Activated T-cell treated with anti-CD3 and anti-CD28 coated beads, Interleukin-2, amount 50 U/mL, for 48 hours (primary cell): Measurements from ENCODE around the gene SMIM10L2A.
A peak's percentile ranks its signal among the peaks of the same experiment; 100 is the strongest.
"Not testable (repeated sequence)": the region's sequence is repeated elsewhere in the genome, so short reads cannot be mapped to it uniquely, and the experiment has no call there.

ENCODE experiments used
- DNase-seq, 2 experiments: peaks; one replicate each; pipeline ENCODE4 v3.0.0-alpha.2; 2020

SMIM10L2A gene

DNA sequence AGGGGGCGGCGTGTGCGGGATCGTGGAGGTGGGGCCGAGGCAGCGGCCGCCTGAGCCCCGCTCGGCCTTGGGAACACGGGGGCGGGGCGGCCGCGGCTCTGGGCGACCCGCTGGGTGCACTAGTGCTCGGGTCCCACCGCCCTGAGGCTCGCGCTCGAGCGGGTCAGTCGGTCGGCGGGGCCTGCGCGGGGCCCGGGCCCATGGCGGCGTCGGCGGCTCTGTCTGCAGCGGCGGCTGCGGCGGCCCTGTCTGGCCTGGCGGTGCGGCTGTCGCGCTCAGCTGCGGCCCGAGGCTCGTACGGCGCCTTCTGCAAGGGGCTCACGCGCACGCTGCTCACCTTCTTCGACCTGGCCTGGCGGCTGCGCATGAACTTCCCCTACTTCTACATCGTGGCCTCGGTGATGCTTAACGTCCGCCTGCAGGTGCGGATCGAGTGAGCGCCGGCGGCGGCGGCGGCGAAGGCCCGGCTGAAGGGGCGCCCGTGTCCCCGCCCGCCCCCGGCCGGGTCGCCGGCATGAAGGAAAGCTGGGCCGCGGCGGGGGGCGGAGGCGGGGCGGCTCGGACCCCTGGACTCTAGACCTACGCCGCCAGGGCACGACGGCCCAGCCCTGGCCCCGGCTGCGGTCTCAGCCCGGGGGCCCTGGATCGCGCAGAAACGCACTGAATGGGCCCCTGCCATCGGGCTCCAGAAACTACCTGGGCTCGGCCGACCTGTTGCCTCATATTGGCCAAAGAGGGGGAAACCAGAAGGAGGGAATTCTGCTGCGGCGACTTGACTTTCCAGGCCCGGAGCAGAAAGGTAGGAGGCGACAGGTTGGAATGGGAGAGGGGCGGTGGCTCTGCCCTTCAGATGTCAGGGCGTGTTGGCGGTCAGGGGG is at the start of gene SMIM10L2A:
Gene SMIM10L2A, plus strand, starts transcription at position 13 of the 878 bp plus-strand sequence. Its CDS starts 188 bp downstream, at position 201.
- DNase-seq, result peak in 1 of 2 experiments; percentile 29

DNA sequence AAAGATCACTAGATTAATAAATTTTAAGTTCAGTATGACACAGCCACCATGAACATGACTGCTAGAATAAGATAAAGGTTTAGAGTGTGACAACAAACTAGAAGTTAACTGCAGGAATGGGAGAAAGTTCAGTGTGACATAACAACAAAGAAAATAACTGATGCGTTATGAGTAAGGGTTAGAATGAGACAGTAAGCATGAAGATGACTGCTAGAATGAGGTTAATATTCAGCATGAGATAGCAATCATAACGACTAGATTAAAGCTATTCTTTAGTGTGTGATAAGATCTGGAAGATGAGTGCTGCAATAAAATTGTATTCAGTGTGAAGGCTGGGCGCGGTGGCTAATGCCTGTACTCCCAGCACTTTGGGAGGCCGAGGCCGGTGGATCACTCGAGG is 48.4 kb upstream of the SMIM10L2A start:
- DNase-seq, result no peak

DNA sequence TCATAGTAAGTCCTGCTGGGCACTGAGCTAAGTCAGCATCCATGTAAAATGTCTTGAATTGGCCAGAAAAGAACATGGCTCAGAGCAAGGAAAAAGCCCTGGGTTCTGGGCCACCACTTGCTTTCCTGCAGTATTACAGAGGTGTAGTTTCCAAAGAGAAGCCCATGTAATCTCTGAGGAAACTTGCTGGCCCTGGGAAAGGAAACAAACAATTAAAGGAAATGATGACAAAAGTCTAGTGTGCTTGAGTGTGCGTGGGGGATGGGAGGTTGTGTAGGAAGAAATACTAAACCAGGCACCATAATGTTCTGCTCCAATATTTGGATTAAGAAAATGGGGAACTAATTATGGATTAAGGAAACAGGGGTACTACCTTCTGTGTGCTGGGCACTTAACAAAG is 39.5 kb upstream of the SMIM10L2A start:
- DNase-seq, result no peak

DNA sequence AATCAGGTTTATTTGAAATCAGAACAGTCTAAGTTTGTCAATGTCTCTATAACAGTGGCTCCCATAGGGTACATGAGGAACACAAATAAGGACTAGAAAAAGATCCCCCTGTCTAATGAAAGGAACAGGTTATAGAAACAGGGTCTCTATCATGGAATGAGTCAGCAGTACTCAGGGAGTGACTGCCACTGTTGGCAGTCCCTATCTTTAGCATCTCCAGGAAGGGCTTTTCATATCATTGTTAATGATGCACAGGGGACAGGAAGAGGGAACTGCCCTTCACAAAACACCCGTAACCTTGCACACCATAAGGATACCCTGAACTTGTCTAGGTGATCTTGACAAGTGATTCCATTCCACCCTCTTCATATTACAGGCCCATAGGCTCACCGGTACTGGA is 38.5 kb upstream of the SMIM10L2A start:
- DNase-seq, result no peak

DNA sequence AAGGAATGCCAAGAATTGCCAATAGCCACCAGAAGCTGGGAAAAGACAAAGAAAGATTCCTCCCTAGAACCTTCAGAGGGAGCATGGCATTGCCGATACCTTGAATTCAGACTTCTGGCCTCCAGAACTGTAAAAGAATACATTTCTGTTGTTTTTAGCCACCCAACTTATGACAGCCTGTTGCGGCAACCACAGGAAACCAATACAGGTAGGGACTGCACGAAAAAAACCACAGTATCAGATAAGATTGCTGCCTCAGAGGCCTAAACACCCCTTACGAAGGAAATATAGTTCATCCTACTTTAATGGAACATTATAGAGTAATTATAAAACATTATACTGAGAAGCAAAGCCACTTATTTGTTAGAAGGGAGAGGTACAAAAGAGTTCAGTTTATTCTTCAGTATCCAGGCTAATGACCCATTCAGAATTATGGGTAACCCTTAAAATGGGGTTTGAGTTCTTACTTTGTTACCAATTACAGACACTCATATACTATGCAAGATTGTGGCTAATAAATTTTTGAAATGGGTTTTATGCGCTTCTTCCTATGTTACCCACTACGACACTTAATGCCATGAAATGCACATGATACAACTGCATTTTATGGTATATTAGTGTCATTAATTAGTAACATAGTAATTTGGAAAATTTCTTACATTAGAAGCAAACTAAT is 37.4 kb upstream of the SMIM10L2A start:
- peak; percentile 27 to 36 for DNase-seq

DNA sequence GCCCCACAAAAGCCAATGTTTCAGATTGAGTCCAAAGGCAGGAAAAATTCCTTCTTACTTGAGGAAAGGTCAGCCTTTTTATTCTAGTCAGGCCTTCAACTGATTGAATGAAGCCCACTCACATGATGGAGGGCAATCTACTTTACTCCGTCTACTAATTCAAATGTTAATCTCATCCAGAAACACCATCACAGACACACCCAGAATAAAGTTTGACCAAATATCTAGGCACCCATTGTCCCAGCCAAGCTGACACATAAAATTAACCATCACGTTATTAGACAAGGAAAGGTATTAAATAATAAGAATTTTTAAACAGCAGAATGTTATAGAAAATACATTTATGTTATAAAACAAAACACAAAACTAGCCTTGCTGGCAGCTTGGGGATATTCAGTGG is 32.9 kb upstream of the SMIM10L2A start:
- no peak for DNase-seq

DNA sequence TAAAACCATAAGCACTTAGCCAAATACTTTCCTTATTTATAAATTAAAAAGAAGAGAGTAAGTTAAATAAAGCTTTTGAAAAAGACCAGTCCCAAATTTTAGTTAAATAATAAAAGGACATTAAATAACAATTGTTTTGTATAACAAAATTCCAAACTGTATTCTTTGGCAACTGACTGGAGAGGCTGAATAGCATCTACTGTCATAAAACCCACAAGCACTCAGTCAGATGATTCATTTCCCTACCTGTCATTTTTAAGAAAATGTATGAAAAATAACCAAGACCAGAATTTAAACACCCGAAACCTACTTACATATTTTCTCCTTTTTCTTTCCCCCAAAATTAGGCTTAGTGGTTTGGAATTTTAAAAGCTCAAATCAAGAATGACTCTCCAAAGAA is 32.5 kb upstream of the SMIM10L2A start:
- DNase-seq, result no peak

DNA sequence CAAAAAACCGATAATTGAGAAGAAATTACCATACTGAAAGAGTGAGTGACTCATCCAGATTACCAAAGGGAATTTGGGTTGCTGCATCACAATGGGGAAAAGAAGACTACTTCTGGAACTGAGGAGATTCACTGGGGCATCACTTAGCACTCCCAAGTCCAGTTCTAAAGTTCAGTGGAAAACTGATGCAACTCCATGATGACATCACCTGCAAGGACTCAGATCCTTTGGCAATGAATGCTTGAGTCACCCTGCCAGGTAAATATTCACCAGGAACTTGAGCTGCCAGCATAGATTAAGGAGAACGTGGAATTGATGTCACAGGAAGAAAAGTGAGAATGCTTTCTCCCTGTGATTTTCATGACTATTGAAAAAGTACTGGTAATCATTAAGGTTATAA is 32.0 kb upstream of the SMIM10L2A start:
- no peak for DNase-seq

DNA sequence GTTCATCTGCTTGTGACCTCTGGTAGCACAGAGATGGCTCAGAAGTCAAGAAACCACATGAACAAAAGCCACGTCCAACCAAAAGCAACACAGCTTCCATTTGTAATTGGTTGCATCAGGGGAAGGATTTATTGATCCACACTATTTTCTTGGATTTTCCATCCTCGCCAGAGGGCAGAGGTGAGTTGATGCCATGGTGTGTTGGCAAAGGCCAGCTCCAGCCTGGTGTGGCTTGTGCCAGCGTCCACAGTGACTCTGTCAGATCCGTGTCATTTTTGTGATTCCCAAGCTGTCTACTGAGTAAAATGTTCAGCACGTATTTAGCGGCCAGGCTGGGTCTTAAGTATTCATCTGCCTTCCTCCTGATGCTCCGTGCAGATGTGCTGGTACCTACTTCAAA is 30.0 kb upstream of the SMIM10L2A start:
- no peak for DNase-seq

DNA sequence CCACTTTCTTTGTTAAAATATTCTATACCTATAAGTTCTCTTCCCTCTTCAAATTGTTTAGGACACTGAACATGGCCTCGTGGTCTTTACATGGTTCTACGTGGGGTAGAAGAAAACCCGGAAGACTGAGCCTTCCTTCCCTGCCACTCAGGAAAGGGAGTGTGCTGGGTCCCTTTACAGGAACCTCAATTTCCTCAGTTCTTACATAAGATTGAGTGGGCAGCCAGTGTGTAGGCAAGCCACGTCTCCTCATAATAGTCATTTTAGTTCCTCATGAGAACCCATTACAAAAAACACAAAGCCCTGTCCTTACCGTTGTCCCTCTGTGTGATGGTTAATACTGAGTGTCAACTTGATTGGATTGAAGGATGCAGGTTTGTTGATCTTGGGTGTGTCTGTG is 28.7 kb upstream of the SMIM10L2A start:
- no peak for DNase-seq

DNA sequence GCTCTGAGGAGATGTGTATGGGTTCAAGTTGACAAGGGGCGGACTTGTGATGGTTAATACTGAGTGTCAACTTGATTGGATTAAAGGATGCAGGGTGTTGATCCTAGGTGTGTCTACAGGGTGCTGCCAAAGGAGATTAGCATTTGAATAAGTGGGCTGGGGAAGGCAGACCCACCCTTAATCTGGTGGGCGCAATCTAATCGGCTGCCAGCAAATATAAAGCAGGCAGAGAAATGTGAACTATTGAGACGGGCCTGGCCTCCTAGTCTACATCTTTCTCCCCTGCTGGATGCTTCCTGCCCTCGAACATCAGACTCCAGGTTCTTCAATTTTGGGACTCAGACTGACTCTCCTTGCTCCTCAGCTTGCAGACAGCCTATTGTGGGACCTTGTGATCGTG is 26.7 kb upstream of the SMIM10L2A start:
- no peak for DNase-seq

DNA sequence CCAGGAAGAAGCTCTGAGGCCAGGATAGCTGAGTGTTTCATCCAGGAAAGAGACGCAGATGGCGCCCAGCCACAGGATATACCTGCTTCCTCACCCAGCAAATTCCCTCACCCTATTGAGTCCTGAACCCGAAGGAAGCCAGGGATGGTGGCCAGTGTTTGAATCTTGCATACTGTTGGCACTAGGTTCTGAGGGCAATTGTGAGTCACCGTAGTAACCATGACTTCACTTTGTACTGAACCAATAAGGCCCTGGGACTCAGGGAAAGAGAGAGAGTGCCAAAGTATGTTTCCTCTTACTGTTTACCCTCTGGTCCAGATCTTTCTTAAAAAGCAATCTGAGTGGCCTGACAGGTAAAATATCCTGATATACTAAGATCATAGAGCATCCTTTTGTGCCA is 25.6 kb upstream of the SMIM10L2A start:
- no peak for DNase-seq

DNA sequence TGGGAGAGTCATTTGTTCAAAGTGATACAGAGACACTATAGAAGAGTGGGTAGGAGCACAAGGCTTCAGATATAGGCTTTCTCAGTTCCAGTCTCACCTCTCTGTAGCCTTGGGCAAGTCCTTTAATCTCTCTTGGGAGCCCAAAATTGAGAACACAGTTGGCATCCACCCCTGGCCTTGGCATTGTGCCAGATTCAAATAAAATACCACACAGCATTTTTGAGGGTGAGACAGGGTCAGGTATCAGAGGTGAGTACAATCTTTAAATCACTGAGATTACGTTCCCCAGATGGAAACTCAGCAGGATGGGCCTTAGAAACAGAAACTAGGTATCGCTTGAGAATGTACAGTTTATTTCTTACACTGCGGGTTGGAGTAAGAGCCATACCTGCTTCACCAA is 25.2 kb upstream of the SMIM10L2A start:
- no peak for DNase-seq

DNA sequence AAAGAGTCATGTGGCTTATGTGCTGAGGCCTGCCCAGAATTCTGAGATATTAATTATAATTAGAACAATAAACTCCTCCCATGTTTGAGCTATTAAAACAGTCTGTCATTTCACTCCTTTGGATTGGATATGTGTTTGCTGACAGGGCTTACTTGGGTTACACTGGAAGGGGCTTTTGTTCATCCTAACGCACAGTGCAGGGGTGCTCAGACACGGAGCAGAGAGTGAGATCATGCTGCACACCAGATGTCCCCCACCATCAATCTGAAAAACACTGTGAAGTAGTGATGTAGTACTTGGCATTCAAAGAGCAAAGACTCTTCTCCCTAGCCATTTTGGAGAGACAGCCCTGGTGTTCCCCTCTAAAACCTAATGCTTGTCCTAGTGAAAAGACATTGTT is 24.1 kb upstream of the SMIM10L2A start:
- no peak for DNase-seq

DNA sequence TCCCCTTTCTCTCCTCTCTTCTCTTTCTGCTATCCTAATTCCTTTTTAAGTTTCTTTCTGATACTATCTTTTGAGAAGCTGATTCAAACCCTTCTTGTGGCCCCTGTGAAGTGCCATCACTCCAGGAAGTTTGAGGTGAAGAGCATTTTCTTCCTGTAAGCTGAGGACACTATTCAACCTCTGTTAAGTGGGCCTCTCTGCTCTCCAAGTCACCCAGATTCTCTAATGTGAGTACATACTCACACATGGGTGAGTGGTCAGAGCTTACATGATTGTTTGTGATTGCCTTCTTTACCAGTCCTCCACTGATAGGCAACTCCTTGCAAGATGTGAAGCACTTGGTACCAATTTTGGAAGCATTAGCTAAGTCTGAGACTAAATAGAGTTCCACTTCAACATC is 18.4 kb upstream of the SMIM10L2A start:
- DNase-seq, result no peak

DNA sequence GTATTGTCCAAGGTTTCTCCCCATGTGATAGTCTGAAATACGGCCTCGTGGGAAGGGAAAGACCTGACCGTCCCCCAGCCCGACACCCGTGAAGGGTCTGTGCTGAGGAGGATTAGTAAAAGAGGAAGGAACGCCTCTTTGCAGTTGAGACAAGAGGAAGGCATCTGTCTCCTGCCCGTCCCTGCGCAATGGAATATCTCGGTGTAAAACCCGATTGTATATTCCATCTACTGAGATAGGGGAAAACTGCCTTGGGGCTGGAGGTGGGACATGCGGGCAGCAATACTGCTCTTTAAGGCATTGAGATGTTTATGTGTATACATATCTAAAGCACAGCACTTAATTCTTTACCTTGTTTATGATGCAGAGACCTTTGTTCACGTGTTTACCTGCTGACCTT is 15.3 kb upstream of the SMIM10L2A start:
- DNase-seq, result not testable (repeated sequence)

DNA sequence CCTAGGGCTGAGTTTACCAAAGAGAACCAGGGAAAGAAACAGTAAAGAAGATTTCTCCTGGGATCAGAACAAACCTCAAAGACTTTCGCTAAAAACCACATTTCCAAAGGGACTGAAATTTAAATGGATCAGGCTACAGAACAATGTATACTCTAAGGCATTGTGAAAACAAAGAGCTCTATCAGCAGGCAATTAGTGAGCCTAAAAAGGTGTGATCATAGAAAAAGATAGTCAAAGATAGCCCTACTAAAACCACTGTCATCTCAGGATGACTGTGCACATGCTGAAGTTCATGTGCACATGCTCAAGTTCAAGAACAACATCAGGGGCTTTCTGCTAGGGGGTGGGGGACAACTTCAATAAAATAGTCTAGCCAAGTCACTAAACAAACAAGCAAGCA is 12.9 kb upstream of the SMIM10L2A start:
- no peak for DNase-seq

DNA sequence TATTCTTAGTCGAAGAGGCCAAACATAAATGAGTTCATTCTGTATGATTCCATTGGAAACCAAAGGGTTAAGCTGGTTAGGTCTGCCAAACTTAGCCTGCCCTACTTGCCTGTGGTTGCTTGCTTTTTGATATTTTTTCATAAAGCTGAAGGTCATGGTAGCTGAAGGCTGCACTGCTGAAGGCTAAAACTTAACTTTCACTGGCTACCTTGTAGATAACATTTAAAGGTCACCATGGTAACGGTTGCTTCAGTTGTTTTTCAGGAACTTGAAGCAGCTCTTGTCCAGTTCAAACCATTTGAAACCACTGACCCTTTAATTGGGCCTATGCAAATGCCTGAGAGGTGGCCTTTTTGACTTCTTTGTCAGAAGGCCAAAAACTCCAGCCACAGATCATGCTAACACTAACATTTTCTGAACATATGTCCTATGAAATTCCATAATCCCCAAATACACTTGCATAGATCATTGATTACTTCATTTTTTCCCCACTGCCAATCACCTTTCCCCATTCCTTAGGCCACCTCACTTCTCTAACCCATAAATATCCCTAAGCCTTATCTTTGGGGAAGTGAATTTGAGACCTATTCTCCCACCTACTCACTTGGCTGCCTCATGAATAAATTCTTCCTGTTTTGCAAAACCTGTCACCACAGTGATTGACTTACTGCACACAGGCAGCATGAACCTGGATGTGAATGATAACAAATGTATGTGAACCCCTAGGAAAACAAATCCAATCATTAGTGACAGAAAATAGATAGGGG is 10.7 kb upstream of the SMIM10L2A start:
- DNase-seq, result no peak

DNA sequence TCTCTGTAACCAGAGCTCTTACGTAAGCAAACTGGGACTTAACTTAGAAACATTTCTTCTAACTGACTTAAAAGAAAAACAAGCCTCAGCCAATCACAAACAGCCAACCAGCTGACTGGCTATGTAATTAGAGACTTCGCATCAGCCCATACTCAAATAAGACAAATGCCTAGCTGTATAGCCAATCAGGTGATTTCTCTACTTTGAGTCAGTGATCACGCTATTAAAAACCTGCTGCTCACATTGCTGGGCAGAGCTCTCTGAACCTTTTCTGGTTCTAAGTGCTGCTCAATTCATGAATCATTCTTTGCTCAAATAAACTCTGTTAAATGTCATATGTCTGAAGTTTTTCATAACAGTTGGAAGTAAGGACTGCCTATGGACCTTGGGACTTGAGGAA is 9.9 kb upstream of the SMIM10L2A start:
- DNase-seq, result no peak

DNA sequence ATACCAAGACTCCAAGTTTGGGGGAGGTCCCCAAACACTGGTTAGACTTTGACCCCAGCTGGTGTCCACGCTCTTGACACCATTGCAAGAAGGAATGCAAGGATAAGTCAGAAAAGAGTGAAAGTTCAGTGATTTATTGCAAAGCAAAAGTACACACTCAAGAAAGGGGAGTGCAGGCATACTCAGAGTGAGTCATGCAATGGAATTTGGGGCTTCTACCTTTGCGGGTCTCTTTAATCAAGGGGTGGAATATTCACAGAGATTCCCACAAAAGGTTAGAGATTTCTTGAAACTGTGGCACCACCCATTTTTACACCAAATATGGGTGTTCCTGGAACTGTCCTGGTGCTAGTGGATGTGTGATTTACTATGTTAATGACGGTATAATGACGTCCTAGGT is 5.2 kb upstream of the SMIM10L2A start:
- no peak for DNase-seq

DNA sequence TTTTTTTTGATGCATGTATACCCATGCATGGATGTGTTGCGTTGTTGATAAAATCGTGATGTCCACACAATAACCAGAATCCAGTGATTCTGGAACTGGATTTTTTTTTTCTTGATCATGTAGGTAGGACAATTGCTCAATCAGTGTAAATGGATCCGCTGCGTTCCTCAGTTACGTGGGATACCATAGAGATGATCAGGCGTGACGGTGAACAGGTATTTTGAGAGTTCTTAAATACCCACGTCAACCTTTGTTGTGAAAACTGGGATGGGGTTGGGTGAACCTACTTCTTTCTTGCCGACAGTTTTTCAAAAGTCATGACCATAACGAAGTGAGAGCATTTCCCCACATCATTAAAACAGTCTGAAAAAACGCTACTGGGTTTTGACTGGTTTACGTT is 913 bp upstream of the SMIM10L2A start:
- no peak for DNase-seq

DNA sequence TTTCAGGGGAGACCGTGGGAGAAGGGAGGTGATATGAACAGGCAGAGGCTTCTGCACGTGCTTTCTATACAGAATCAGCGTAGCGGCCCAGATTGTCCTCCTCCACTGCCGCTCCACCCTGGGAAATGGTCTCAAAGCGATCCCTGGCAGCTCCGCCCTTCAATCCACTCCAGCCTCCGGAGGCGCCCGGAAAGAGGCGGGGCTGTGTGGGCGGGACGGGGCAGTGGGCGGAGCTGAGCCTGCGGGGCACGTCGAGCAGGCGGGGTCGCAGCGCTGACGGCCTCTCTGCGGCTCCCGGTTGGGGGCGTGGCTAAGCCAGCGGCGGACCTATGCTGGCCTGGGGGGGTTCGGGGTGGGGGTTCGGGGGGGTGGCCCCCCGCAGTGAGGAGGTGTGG is 210 bp upstream of the SMIM10L2A start:
- peak; percentile 89 to 91 for DNase-seq

DNA sequence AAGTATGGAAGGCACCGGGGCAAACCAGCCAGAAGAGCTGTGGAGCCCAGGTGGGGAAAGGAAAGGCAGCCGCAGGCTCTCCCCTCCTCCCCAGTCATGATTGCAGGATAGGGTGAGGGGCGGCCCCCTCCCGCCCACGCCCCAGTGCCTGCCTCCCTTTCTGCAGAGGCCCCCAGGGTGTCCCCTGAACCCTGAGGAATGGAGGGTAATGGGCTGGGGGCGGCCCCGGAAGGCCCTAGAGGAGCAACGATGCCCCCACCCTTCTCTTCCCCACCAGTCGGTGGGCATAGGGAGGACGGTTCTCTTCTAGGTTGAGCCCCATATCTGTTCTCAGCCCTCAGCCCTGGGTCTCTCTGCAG is 1.0 kb downstream of the SMIM10L2A start:
- DNase-seq, result not testable (repeated sequence)
